ENCODE data around the gene MLX.

GRCh38 chr17:42566883-42567573 lies at the start of gene MLX:
- TF ChIP-seq, protein P1, sequence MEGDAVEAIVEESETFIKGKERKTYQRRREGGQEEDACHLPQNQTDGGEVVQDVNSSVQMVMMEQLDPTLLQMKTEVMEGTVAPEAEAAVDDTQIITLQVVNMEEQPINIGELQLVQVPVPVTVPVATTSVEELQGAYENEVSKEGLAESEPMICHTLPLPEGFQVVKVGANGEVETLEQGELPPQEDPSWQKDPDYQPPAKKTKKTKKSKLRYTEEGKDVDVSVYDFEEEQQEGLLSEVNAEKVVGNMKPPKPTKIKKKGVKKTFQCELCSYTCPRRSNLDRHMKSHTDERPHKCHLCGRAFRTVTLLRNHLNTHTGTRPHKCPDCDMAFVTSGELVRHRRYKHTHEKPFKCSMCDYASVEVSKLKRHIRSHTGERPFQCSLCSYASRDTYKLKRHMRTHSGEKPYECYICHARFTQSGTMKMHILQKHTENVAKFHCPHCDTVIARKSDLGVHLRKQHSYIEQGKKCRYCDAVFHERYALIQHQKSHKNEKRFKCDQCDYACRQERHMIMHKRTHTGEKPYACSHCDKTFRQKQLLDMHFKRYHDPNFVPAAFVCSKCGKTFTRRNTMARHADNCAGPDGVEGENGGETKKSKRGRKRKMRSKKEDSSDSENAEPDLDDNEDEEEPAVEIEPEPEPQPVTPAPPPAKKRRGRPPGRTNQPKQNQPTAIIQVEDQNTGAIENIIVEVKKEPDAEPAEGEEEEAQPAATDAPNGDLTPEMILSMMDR (IDR thresholded peaks at IDR 0.05; ENCODE audit: insufficient read depth, low read length, poor library complexity, severe bottlenecking): no peak
- no peak for TF ChIP-seq EZH2phosphoT487 (conservative IDR thresholded peaks at IDR 0.05; ENCODE audit: low read length)

All from SU-DHL-6 (cell line).